ENCODE measurements around the gene EXOSC9. TPM values are rescaled to one million over a fixed set of nuclear protein-coding genes. Genes with fewer than 3 reads are reported as not detected.

The EXOSC9 gene
- total RNA-seq, 4 donors from 2014 or later, result 12.6 to 35.9 (median 23.5) TPM

- ATAC-seq (ENCODE audit: low FRiP score), result no peak
- DNase-seq (ENCODE audit: low spot score), result no peak
- TF ChIP-seq CTCF (IDR thresholded peaks at IDR 0.05), result no peak
These were observed 4.8 kb upstream of the EXOSC9 start for GRCh38 chr4:121796283-121796682.

- DNase-seq (ENCODE audit: low spot score) (no peak), ATAC-seq (ENCODE audit: low FRiP score) (no peak)
- no peak for TF ChIP-seq CTCF (IDR thresholded peaks at IDR 0.05)
These were observed 1.8 kb upstream of the EXOSC9 start for GRCh38 chr4:121799208-121799823.

- no peak for DNase-seq (ENCODE audit: low spot score)
- TF ChIP-seq CTCF (IDR thresholded peaks at IDR 0.05), result no peak
- ATAC-seq (ENCODE audit: low FRiP score), result no peak
These were observed 1.1 kb upstream of the EXOSC9 start for GRCh38 chr4:121799867-121800501.

- TF ChIP-seq CTCF (IDR thresholded peaks at IDR 0.05), result no peak
- ATAC-seq (ENCODE audit: low FRiP score), result no peak
- DNase-seq (ENCODE audit: low spot score), result no peak
These were observed 524 bp upstream of the EXOSC9 start for GRCh38 chr4:121800638-121800960.

- ATAC-seq (ENCODE audit: low FRiP score) (peak; percentile 7), DNase-seq (ENCODE audit: low spot score) (no peak)
- no peak for TF ChIP-seq CTCF (IDR thresholded peaks at IDR 0.05)
These were observed 572 bp downstream of the EXOSC9 start for GRCh38 chr4:121801715-121802075.

GRCh38 chr4:121806411-121806810 lies 5.3 kb downstream of the EXOSC9 start:
- DNase-seq (ENCODE audit: low spot score), result no peak
- TF ChIP-seq CTCF (IDR thresholded peaks at IDR 0.05), result no peak
- no peak for ATAC-seq (ENCODE audit: low FRiP score)

- no peak for DNase-seq (ENCODE audit: low spot score)
- TF ChIP-seq CTCF (IDR thresholded peaks at IDR 0.05), result no peak
- ATAC-seq (ENCODE audit: low FRiP score), result no peak
These were observed 10.0 kb downstream of the EXOSC9 start for GRCh38 chr4:121811122-121811521.

Data from omental fat pad (tissue), 4 donors.